Pancreas (tissue), 10 donors: ENCODE measurements around the gene MYO10. TPM values are rescaled to one million over a fixed set of nuclear protein-coding genes. Genes with fewer than 3 reads are reported as not detected.

ENCODE experiments used
- ATAC-seq, 4 donors: fragments of 200-7000 bp; cut with Tn5 transposase; one replicate each; pipeline versions ENCODE4 v1.8.0 to v1.9.1; 2020; ENCODE audit warnings: mild to moderate bottlenecking in 4 of 4, moderate library complexity in 4 of 4
- DNase-seq, 6 donors: peaks; one replicate each; pipeline ENCODE4 v3.0.0-alpha.2; 2020
- FAIRE-seq: peaks from 2 replicates; lab custom pipeline; 2012; peaks lifted over from hg19 to GRCh38; lab: Jason Lieb, UNC
- H3K27ac ChIP-seq, 4 donors: fragments of 200-600 bp; sonication (generic); 1 replicate in 3 of 4; 2 replicates in 1 of 4; pipeline versions ENCODE4 v1.5.0 to v1.8.0; 2020
- H3K27me3 ChIP-seq, 4 donors: fragments of 200-600 bp; one replicate each; pipeline ENCODE4 v1.8.0; 2021
- H3K36me3 ChIP-seq, 3 donors: fragments of 200-600 bp; sonication (generic) in 1 of 3; one replicate each; pipeline versions ENCODE4 v1.5.0 to v1.8.0; 2020 to 2021
- H3K4me1 ChIP-seq, 3 donors: fragments of 200-600 bp; one replicate each; pipeline ENCODE4 v1.8.0; 2021
- H3K4me3 ChIP-seq, 4 donors: fragments of 200-600 bp; sonication (generic) in 2 of 4; one replicate each; pipeline versions ENCODE4 v1.5.0 to v1.8.0; 2020 to 2021
- H3K9me3 ChIP-seq, 4 donors: fragments of 200-600 bp; one replicate each; pipeline ENCODE4 v1.8.0; 2021
- CTCF ChIP-seq, 4 donors: fragments of 200-600 bp; sonication (generic) in 3 of 4; IDR thresholded peaks; one replicate each; pipeline versions ENCODE4 v1.5.0 to v1.8.0; 2021; ENCODE audit warnings: antibody characterized with exemption in 4 of 4
- WGBS, 2 donors: extraction: QIAGEN DNeasy Blood & Tissue Kit; methylation state at CpG; one replicate each; pipeline ENCODE4 v1.1.7; 2013; 5-methylcytosine and 5-hydroxymethylcytosine counted together
- intact Hi-C, 3 donors: fragments of 100-400 bp; cut with DNase I; formaldehyde crosslinking; loops; one replicate each; pipeline versions ENCODE4 v1.11.1 to v1.14.2; 2022
- polyA plus RNA-seq, 2 donors: library from polyadenylated mRNA; stranded (reverse); fragments of 200-250 nt; gene quantifications; one replicate each; pipeline ENCODE4 v1.2.3, GENCODE V29; 2013
- total RNA-seq, 6 donors: library from RNA; stranded (reverse); fragmentation: NEBNext Ultra II Directional in 4 of 6; extraction: Animal tissue kit (Norgen Biotek cat#: 25700) in 4 of 6; gene quantifications; one replicate each; pipeline versions ENCODE4 v1.2.1 to v1.2.4, GENCODE V29; 2021 to 2023
- donor health status: healthy with polysubstance abuse.
- donor health status: DM: no; HTN: no; CAD: no; lungs with moderate emphysema.
- donor health status: DM: no; HTN: no; CAD: no.
- donor health status: control.
- donor health status: control.
- donor health status: Bipolar disorder and iron deficiency.
- donor health status: DM: yes; HTN: yes; CAD: no.
- donor health status: DM: no; HTN: no; CAD: no.
- donor health status: DM: no; HTN: no; CAD: no.
- donor health status: DM: yes; HTN: yes; CAD: no.

The MYO10 gene
- total and polyA plus RNA-seq, 8 donors = 11.5 to 47.3 (median 34.8) TPM

DNA sequence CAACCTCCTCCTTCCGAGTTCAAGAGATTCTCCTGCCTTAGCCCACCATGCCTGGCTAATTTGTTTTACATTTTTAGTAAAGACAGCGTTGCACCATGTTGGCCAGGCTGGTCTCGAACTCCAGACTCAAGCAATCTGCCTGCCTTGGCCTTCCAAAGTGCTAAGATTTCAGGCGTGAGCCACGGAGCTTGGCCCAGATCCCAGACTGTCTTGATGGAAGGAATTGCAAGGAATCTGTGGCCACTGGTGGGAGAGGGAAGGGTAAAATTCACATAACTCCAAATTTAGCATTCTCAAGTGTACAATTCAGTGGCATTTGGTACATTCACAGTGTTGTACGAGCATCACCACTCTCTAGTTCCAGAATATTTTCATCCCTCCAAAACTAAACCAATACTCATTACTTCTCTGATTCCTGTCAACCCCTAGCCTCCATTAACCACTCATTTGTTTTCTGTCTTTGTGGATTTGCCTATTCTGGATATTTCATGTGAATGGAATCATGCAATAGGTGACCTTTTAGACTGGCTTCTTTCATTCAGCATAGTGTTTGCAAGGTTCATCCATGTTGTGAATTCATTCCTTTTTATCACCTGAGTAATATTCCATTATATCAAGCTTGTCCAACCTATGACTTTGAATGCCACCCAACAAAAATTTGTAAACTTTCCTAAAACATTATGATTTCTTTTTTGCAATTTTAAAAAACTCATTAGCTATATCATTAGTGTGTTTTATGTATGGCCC, 8.9 kb upstream of the MYO10 start:
- H3K27ac ChIP-seq = no peak overlapping the region
- 70 to 81% methylated on average over 6 of the region's 6 CpGs for WGBS, 2 donors
- no peak for TF ChIP-seq CTCF (IDR thresholded peaks at IDR 0.05)
- no peak overlapping the region for H3K4me3 ChIP-seq
- intact Hi-C loops = no loop called here
- no peaks in the 10 kb centered on the region for H3K9me3 ChIP-seq
- no peak for FAIRE-seq
- H3K27me3 ChIP-seq = no peaks in the 10 kb centered on the region
- DNase-seq = no peak
- no peak for ATAC-seq
- H3K4me1 ChIP-seq = no peaks in the 10 kb centered on the region
- H3K36me3 ChIP-seq = no peaks in the 10 kb centered on the region

GRCh38 chr5:16943846-16944678, 8.0 kb upstream of the MYO10 start:
- FAIRE-seq = no peak
- no peak for TF ChIP-seq CTCF (IDR thresholded peaks at IDR 0.05)
- 86 to 91% methylated on average over 14 to 15 of the region's 15 CpGs for WGBS, 2 donors

GRCh38 chr5:16937503-16938161, 1.5 kb upstream of the MYO10 start:
- H3K9me3 ChIP-seq = no peaks in the 10 kb centered on the region
- TF ChIP-seq CTCF (IDR thresholded peaks at IDR 0.05) = no peak
- peak overlapping the region in 1 of 4 donors; percentile 95 for H3K4me3 ChIP-seq
- DNase-seq = no peak
- H3K36me3 ChIP-seq = no peaks in the 10 kb centered on the region
- whole genome bisulfite sequencing, 2 donors = 65 to 77% methylated on average over 7 of the region's 7 CpGs
- no peak for FAIRE-seq
- no peak for ATAC-seq
- peak overlapping the region in 2 of 4 donors; percentile 95 to 98 for H3K27ac ChIP-seq
- peaks cover 0 to 10% (median 1%) of the 10 kb centered on the region in 3 donors for H3K4me1 ChIP-seq
- intact Hi-C loops = loop anchor here in 2 of 3 donors (10.0 kb wide), 2 partner anchors 123 to 197 kb away; no protein-coding TSS in a partner anchor
- H3K27me3 ChIP-seq = no peaks in the 10 kb centered on the region

More at GRCh38 chr5:16943846-16944678, 8.0 kb upstream of the MYO10 start:
- intact Hi-C loops = no loop called here
- no peaks in the 10 kb centered on the region for H3K4me1 ChIP-seq
- no peak for ATAC-seq
- H3K27ac ChIP-seq = no peak overlapping the region
- H3K27me3 ChIP-seq = no peaks in the 10 kb centered on the region
- DNase-seq = no peak
- H3K4me3 ChIP-seq = no peak overlapping the region
- no peaks in the 10 kb centered on the region for H3K9me3 ChIP-seq
- no peaks in the 10 kb centered on the region for H3K36me3 ChIP-seq

- no peak for TF ChIP-seq CTCF (IDR thresholded peaks at IDR 0.05)
- H3K4me3 ChIP-seq = peak overlapping the region in 3 of 4 donors; percentile 62 to 95 (median 95)
- WGBS, 2 donors = 7 to 10% methylated on average over 11 of the region's 11 CpGs
- DNase-seq (peak; percentile 67 to 79 (median 70)), FAIRE-seq (no peak), ATAC-seq (peak; percentile 54 to 72 (median 62))
- no peaks in the 10 kb centered on the region for H3K9me3 ChIP-seq
- no peaks in the 10 kb centered on the region for H3K27me3 ChIP-seq
- H3K4me1 ChIP-seq = peaks cover 5 to 16% (median 7%) of the 10 kb centered on the region in 3 donors
- intact Hi-C loops = loop anchor here in 2 of 3 donors (10.0 kb wide), 2 partner anchors 122 to 198 kb away; no protein-coding TSS in a partner anchor
- H3K36me3 ChIP-seq = no peaks in the 10 kb centered on the region
- H3K27ac ChIP-seq = peak overlapping the region; percentile 77 to 98 (median 88)
Measured at GRCh38 chr5:16936989-16937438, 926 bp upstream of the MYO10 start.
